ENCODE measurements around the gene ANKRD42. TPM values are rescaled to one million over a fixed set of nuclear protein-coding genes. Genes with fewer than 3 reads are reported as not detected.

Gene ANKRD42
- total and polyA plus RNA-seq, 2 of the 8 experiments (the other 6 are each of a cell fraction or from before 2014, with no cell fraction given), result 2.0 to 5.5 TPM

DNA sequence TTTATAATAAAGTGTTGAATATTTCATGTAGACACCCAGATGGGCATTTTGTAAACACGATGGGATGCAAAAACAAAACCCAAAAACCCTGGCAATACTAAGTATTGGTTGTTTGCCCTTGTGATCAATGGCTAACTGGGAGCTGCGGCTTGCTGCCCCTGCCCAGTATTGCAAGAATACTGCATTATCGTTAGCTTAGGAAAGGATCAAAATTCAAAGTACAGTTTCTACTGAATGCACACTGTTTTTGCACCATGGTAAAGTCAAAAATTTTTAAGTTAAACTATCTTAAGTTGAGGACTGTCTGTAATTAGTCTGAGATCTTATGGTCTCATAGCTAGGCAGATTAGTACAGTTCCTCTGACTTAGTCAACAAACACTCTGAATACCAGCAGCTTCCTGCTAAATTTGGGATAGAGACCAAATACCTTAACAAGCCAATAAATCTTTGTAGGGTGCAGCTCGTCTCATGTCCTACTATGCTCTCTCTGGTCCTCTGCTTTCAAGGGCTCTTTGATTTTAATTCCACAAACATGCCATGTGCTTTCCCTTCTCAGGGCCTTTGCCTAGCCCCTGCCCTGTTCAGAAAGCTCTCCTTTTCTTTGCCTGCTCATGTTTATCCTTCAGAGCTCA lies 88.7 kb downstream of the ANKRD42 start (continued):
- TF ChIP-seq PHF8 (conservative IDR thresholded peaks at IDR 0.05; ENCODE audit: low read depth, low read length) (no peak), NANOG (IDR thresholded peaks at IDR 0.05; ENCODE audit: insufficient read depth, low read depth, low read length, poor library complexity, severe bottlenecking) (no peak), SRF (IDR thresholded peaks at IDR 0.05; ENCODE audit: low read depth, low read length) (no peak)
- TF ChIP-seq, protein P1, sequence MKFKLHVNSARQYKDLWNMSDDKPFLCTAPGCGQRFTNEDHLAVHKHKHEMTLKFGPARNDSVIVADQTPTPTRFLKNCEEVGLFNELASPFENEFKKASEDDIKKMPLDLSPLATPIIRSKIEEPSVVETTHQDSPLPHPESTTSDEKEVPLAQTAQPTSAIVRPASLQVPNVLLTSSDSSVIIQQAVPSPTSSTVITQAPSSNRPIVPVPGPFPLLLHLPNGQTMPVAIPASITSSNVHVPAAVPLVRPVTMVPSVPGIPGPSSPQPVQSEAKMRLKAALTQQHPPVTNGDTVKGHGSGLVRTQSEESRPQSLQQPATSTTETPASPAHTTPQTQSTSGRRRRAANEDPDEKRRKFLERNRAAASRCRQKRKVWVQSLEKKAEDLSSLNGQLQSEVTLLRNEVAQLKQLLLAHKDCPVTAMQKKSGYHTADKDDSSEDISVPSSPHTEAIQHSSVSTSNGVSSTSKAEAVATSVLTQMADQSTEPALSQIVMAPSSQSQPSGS (IDR thresholded peaks at IDR 0.05; ENCODE audit: low read length), result no peak

All from H1 (cell line).